Keratinocyte (primary cell): ENCODE data around the gene SLC16A4. TPM values are rescaled to one million over a fixed set of nuclear protein-coding genes. Genes with fewer than 3 reads are reported as not detected.

ENCODE experiments used
- DNase-seq: peaks from one replicate; pipeline ENCODE4 v3.0.0-alpha.2; 2011; ENCODE audit warnings: low read depth, missing footprints, low spot score
- FAIRE-seq: peaks from 2 replicates; lab custom pipeline; 2011; peaks lifted over from hg19 to GRCh38; lab: Jason Lieb, UNC
- H2AFZ ChIP-seq: 2 replicates; pipeline ENCODE4 v1.6.0; 2012; ENCODE audit warnings: low read length, control low read depth, inconsistent platforms; ENCODE audit not compliant: control insufficient read depth
- H3K27ac ChIP-seq: 2 replicates; pipeline ENCODE4 v1.5.1; 2011; ENCODE audit warnings: low read length; ENCODE audit not compliant: control insufficient read depth, insufficient read depth
- H3K27me3 ChIP-seq: 3 replicates; pipeline ENCODE4 v1.6.0; 2011; ENCODE audit warnings: low read length; ENCODE audit not compliant: control insufficient read depth, insufficient read depth; ENCODE audit errors: extremely low read depth
- H3K36me3 ChIP-seq, 2 experiments: 2 replicates in 1 of 2; 3 replicates in 1 of 2; pipeline ENCODE4 v1.5.1; 2011; ENCODE audit warnings: low read length in 2 of 2, mild to moderate bottlenecking in 1 of 2; ENCODE audit not compliant: control insufficient read depth in 2 of 2, insufficient read depth in 2 of 2; ENCODE audit errors: extremely low read depth in 1 of 2
- H3K4me1 ChIP-seq: 3 replicates; pipeline ENCODE4 v1.5.1; 2011; ENCODE audit warnings: low read length; ENCODE audit not compliant: control insufficient read depth, insufficient read depth; ENCODE audit errors: extremely low read depth
- H3K4me2 ChIP-seq: 3 replicates; pipeline ENCODE4 v1.6.0; 2011; ENCODE audit warnings: low read depth, low read length; ENCODE audit not compliant: control insufficient read depth, insufficient read depth; ENCODE audit errors: extremely low read depth
- H3K4me3 ChIP-seq, 3 experiments: fragments of 200-600 bp in 1 of 3; sonication (generic) in 1 of 3; 2 replicates in 2 of 3; 3 replicates in 1 of 3; pipeline ENCODE4 v1.5.1; 2011 to 2016; ENCODE audit warnings: low read length in 3 of 3, mild to moderate bottlenecking in 3 of 3, control low read depth in 2 of 3, inconsistent platforms in 1 of 3, low read depth in 1 of 3, mixed read lengths in 1 of 3, mixed run types in 1 of 3, moderate library complexity in 1 of 3; ENCODE audit not compliant: control insufficient read depth in 2 of 3, insufficient read depth in 2 of 3; ENCODE audit errors: extremely low read depth in 1 of 3
- H3K79me2 ChIP-seq: 2 replicates; pipeline ENCODE4 v1.6.0; 2012; ENCODE audit warnings: low read length; ENCODE audit not compliant: control insufficient read depth, insufficient read depth
- H3K9ac ChIP-seq: 3 replicates; pipeline ENCODE4 v1.6.0; 2011; ENCODE audit warnings: low read length; ENCODE audit not compliant: control insufficient read depth, insufficient read depth; ENCODE audit errors: extremely low read depth
- H3K9me1 ChIP-seq: 3 replicates; pipeline ENCODE4 v1.6.0; 2011; ENCODE audit warnings: low read length; ENCODE audit not compliant: control insufficient read depth, insufficient read depth; ENCODE audit errors: extremely low read depth
- H3K9me3 ChIP-seq: 2 replicates; pipeline ENCODE4 v1.5.1; 2012; ENCODE audit warnings: low read depth, low read length; ENCODE audit not compliant: control insufficient read depth
- H4K20me1 ChIP-seq: 3 replicates; pipeline ENCODE4 v1.6.0; 2011; ENCODE audit warnings: low read length; ENCODE audit not compliant: control insufficient read depth, insufficient read depth; ENCODE audit errors: extremely low read depth
- CTCF ChIP-seq, 3 experiments: IDR thresholded peaks in 1 of 3; conservative IDR thresholded peaks in 1 of 3; optimal IDR thresholded peaks in 1 of 3; 2 replicates in 2 of 3; 3 replicates in 1 of 3; pipeline versions ENCODE3 to v1.5.1; 2011; ENCODE audit warnings: low read length in 3 of 3, mild to moderate bottlenecking in 3 of 3, moderate library complexity in 2 of 3, control low read depth in 1 of 3, inconsistent platforms in 1 of 3; ENCODE audit not compliant: insufficient read depth in 2 of 3; ENCODE audit errors: extremely low read depth in 1 of 3
- EZH2 ChIP-seq: IDR thresholded peaks from one replicate; pipeline ENCODE4 v1.6.1; 2012; ENCODE audit warnings: inconsistent platforms, mild to moderate bottlenecking, low read length, moderate library complexity
- dilution Hi-C: fragments of 300-500 bp; cut with MboI; formaldehyde crosslinking; loops from one replicate; pipeline ENCODE4 v1.7.0; 2020; ENCODE audit warnings: low sequenced_read_pairs; ENCODE audit not compliant: extremely low pct_ligation_motif_present
- polyA plus RNA-seq, 5 experiments: library from polyadenylated mRNA; depleted of rRNA in 3 of 5; stranded (reverse) in 3 of 5; stranded (forward) in 1 of 5; unstranded in 1 of 5; fragments of >200 nt; gene quantifications; 1 replicate in 1 of 5; 2 replicates in 3 of 5; 3 replicates in 1 of 5; pipeline versions ENCODE4 v1.2.1 to v1.2.3, GENCODE V29; 2011 to 2012; ENCODE audit warnings: missing spikeins in 2 of 5, low read depth in 1 of 5, low replicate concordance in 1 of 5

SLC16A4 gene
- polyA plus RNA-seq, 1 donor (not counting 4 experiments of a cell fraction or from before 2014, with no cell fraction given) = 0.92 TPM

- Histone ChIP-seq H4K20me1 (no peaks in the 10 kb centered on the region), H3K27me3 (peaks cover 10% of the 10 kb centered on the region), H3K9ac (no peak overlapping the region), H3K9me3 (no peaks in the 10 kb centered on the region), H3K27ac (no peak overlapping the region), H2AFZ (no peak overlapping the region), H3K9me1 (no peaks in the 10 kb centered on the region), H3K4me2 (no peak overlapping the region), H3K4me1 (no peaks in the 10 kb centered on the region), H3K36me3 (no peaks in the 10 kb centered on the region), H3K4me3 (no peak overlapping the region), H3K79me2 (no peaks in the 10 kb centered on the region)
- no peak for DNase-seq
- no peak for TF ChIP-seq CTCF (optimal IDR thresholded peaks at IDR 0.05 in 1 of 3, IDR thresholded peaks at IDR 0.05 in 1 of 3, conservative IDR thresholded peaks at IDR 0.05 in 1 of 3; ENCODE audit: extremely low read depth in 1 of 3, insufficient read depth in 2 of 3, low read length in 3 of 3)
- TF ChIP-seq EZH2 = no peak
- FAIRE-seq = no peak
- dilution Hi-C loops = no loop called here
These were observed 39.5 kb upstream of the SLC16A4 start for GRCh38 chr1:110430366-110430765.

- Histone ChIP-seq H4K20me1 (no peaks in the 10 kb centered on the region), H3K36me3 (no peaks in the 10 kb centered on the region), H3K79me2 (no peaks in the 10 kb centered on the region), H3K9me3 (no peaks in the 10 kb centered on the region), H3K27ac (no peak overlapping the region), H3K9ac (no peak overlapping the region), H2AFZ (no peak overlapping the region), H3K4me2 (no peak overlapping the region), H3K4me1 (no peaks in the 10 kb centered on the region), H3K4me3 (no peak overlapping the region), H3K9me1 (no peaks in the 10 kb centered on the region), H3K27me3 (peaks cover 5% of the 10 kb centered on the region)
- DNase-seq = no peak
- dilution Hi-C loops = no loop called here
- TF ChIP-seq CTCF (optimal IDR thresholded peaks at IDR 0.05 in 1 of 3, IDR thresholded peaks at IDR 0.05 in 1 of 3, conservative IDR thresholded peaks at IDR 0.05 in 1 of 3; ENCODE audit: extremely low read depth in 1 of 3, insufficient read depth in 2 of 3, low read length in 3 of 3) (no peak), EZH2 (no peak)
- no peak for FAIRE-seq
These were observed 38.1 kb upstream of the SLC16A4 start for GRCh38 chr1:110428946-110429345.
